Activated T-helper 17 cell treated with anti-CD3 and anti-CD28 coated beads, Interleukin-2, amount 50 U/mL, for 72 hours (primary cell): ENCODE results near the gene SLC1A7. TPM values are rescaled to one million over a fixed set of nuclear protein-coding genes. Genes with fewer than 3 reads are reported as not detected.

ENCODE experiments used
- ATAC-seq: fragments of 150-1000 bp; cut with Tn5 transposase; replicated peaks from 2 replicates; pipeline ENCODE4 v1.10.0; 2021; ENCODE audit warnings: mild to moderate bottlenecking, moderate library complexity
- H3K27ac Mint-ChIP-seq: one replicate; pipeline ENCODE4 v1.8.0; 2022; ENCODE audit warnings: mixed read lengths
- H3K27me3 Mint-ChIP-seq: one replicate; pipeline ENCODE4 v1.8.0; 2022; ENCODE audit warnings: mixed read lengths
- H3K36me3 Mint-ChIP-seq: one replicate; pipeline ENCODE4 v1.8.0; 2022; ENCODE audit warnings: low read depth, mild to moderate bottlenecking, mixed read lengths
- H3K4me1 Mint-ChIP-seq: one replicate; pipeline ENCODE4 v1.8.0; 2022; ENCODE audit warnings: mixed read lengths
- H3K4me3 Mint-ChIP-seq: one replicate; pipeline ENCODE4 v1.8.0; 2022; ENCODE audit warnings: mild to moderate bottlenecking, mixed read lengths
- H3K9me3 Mint-ChIP-seq: one replicate; pipeline ENCODE4 v1.8.0; 2022; ENCODE audit warnings: mixed read lengths
- total RNA-seq, 2 donors: library from RNA; stranded (reverse); gene quantifications; one replicate each; pipeline ENCODE4 v1.2.3, GENCODE V29; 2022

The SLC1A7 gene
- total RNA-seq, 2 donors from 2014 or later, result not detected

DNA sequence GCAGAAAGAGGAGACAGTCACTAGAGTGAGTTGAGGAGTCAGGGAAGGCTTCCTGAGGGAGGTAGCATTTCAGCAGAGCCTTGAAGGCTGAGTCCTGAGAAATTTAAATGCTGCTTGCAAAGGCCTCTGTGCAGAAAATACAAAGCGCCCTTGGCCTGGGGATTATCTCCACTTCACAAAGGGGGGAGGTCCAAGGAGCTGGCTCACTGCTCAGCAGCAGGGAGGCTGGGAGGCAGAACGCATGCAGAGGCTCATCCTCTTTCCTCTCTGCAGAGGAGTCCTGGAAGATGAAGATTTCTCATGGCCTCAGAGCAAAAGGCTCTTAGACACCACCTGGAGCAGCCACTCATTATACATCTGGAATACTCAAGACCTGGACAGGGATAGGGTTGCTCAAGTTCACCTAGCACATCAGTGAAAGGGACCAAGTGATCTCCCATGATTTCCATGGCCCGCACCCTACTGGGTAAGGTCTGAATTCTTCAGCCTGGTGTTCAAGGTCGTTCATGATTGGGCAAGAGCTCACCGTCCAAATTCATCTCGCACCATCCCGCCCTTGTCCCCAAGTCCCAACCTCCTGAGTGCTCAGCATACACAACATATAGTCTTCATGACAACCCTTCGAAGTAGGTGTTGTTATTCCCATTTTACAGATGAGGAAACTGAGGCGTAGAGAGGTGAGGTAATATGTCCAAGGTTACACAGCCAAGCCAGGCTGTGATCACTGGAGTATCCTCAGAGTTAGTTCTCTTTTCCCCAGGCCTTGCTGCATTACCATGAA, 9.0 kb downstream of the SLC1A7 start:
- Mint-ChIP-seq H3K4me3 (no peak overlapping the region), H3K9me3 (peaks cover 8% of the 10 kb centered on the region), H3K27me3 (no peaks in the 10 kb centered on the region), H3K27ac (no peak overlapping the region), H3K4me1 (no peaks in the 10 kb centered on the region), H3K36me3 (no peaks in the 10 kb centered on the region)
- no peak for ATAC-seq

DNA sequence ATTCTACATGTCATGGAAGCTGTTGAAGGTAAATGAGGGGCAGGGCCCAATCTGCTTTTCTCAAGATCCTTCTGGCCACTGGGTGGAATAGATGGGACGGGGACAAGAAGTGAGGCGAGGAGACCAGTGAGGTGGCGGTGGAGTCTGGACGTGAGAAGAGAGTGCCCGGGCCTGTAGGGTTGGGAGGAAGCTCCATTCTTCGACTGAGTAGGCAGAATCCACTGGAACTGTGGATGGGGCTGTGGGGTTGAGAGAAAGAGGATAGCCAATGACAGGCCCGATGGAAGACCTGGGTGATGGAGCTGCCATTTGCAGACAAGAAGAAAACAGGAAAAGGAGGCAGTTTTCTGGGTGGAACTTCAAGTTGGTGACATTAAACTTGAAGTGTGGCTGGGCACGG, 10.3 kb downstream of the SLC1A7 start:
- no peaks in the 10 kb centered on the region for H3K36me3 Mint-ChIP-seq
- no peaks in the 10 kb centered on the region for H3K4me1 Mint-ChIP-seq
- ATAC-seq, result no peak
- no peak overlapping the region for H3K27ac Mint-ChIP-seq
- no peaks in the 10 kb centered on the region for H3K27me3 Mint-ChIP-seq
- H3K4me3 Mint-ChIP-seq, result no peak overlapping the region
- no peaks in the 10 kb centered on the region for H3K9me3 Mint-ChIP-seq

GRCh38 chr1:53131590-53131938, 10.9 kb downstream of the SLC1A7 start:
- no peak overlapping the region for H3K27ac Mint-ChIP-seq
- H3K4me1 Mint-ChIP-seq, result no peaks in the 10 kb centered on the region
- no peaks in the 10 kb centered on the region for H3K9me3 Mint-ChIP-seq
- H3K36me3 Mint-ChIP-seq, result no peaks in the 10 kb centered on the region
- H3K27me3 Mint-ChIP-seq, result no peaks in the 10 kb centered on the region
- ATAC-seq, result no peak
- H3K4me3 Mint-ChIP-seq, result no peak overlapping the region

DNA sequence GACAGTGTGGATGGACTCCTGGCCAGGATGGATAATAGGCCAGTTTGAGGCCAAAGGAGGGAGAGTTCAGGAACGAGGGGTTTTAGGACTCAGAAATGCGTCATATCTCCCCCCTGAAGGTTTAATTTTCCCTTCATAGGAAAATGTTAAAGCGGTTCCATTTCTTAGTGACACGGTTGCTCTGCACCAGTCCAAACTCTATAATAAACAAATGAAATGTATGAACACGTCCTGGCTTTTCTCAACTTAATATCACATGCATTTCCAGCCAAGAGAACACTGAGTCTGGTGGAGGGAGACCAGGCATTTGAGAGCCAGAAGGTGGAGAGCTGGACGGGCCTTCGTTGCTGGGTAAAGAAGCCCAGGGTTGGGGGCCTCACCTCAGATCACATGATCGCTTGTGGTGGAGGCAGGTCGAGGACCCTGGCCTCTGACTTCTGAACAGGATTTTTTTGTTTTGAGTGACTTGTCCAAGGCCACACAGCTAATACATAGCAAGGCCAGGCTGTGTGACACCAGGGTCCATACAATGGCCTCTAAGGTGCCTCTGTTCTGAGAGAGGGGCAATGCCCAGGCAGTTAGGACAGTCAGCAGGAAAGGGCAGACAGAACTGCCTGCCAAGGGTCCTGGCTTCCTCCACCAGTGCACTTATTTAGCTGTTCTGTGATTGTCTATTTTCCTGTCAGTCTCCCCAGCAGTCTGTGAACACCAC, 11.4 kb downstream of the SLC1A7 start:
- Mint-ChIP-seq H3K27me3 (no peaks in the 10 kb centered on the region), H3K4me3 (no peak overlapping the region), H3K9me3 (no peaks in the 10 kb centered on the region), H3K36me3 (no peaks in the 10 kb centered on the region), H3K27ac (no peak overlapping the region), H3K4me1 (no peaks in the 10 kb centered on the region)
- no peak for ATAC-seq

- no peak overlapping the region for H3K4me3 Mint-ChIP-seq
These were observed 11.9 kb downstream of the SLC1A7 start for GRCh38 chr1:53130598-53130877.

GRCh38 chr1:53129891-53130597, 12.4 kb downstream of the SLC1A7 start:
- H3K27ac Mint-ChIP-seq, result peak overlapping the region; percentile 73
- no peaks in the 10 kb centered on the region for H3K27me3 Mint-ChIP-seq
- no peaks in the 10 kb centered on the region for H3K9me3 Mint-ChIP-seq
- H3K4me3 Mint-ChIP-seq, result no peak overlapping the region
- no peaks in the 10 kb centered on the region for H3K36me3 Mint-ChIP-seq
- ATAC-seq, result no peak
- H3K4me1 Mint-ChIP-seq, result no peaks in the 10 kb centered on the region

More at GRCh38 chr1:53130598-53130877, 11.9 kb downstream of the SLC1A7 start:
- no peak overlapping the region for H3K27ac Mint-ChIP-seq
- H3K36me3 Mint-ChIP-seq, result no peaks in the 10 kb centered on the region
- no peak for ATAC-seq
- H3K9me3 Mint-ChIP-seq, result no peaks in the 10 kb centered on the region
- H3K4me1 Mint-ChIP-seq, result no peaks in the 10 kb centered on the region
- H3K27me3 Mint-ChIP-seq, result no peaks in the 10 kb centered on the region

DNA sequence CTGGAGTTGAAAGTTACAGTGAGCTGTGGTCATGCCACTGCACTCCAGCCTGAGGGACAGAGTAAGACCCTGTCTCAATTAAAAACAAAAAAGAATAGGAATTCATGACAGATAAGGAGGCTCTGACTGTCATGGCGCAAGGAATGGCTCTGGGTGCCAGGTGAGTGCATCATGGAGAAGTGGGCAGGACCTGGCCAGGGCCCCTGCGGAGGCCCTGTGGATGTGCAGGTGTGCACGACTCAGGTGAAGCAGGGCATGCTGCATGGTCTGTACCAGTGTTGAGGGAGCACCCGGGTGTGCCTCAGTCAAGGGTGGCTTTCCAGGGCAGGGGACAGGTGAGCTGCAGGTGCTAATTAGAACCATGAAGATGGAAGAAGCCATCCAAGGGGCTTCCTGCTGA, 14.0 kb downstream of the SLC1A7 start:
- no peak for ATAC-seq
- Mint-ChIP-seq H3K4me3 (no peak overlapping the region), H3K27me3 (no peaks in the 10 kb centered on the region), H3K4me1 (no peaks in the 10 kb centered on the region), H3K36me3 (no peaks in the 10 kb centered on the region), H3K27ac (no peak overlapping the region), H3K9me3 (no peaks in the 10 kb centered on the region)

GRCh38 chr1:53127546-53127945, 14.9 kb downstream of the SLC1A7 start:
- Mint-ChIP-seq H3K4me1 (no peaks in the 10 kb centered on the region), H3K4me3 (no peak overlapping the region), H3K27me3 (no peaks in the 10 kb centered on the region), H3K27ac (no peak overlapping the region), H3K36me3 (no peaks in the 10 kb centered on the region), H3K9me3 (no peaks in the 10 kb centered on the region)
- ATAC-seq, result peak; percentile 49

- H3K27me3 Mint-ChIP-seq, result peaks cover under 1% of the 10 kb centered on the region
- no peak for ATAC-seq
- no peaks in the 10 kb centered on the region for H3K36me3 Mint-ChIP-seq
- H3K27ac Mint-ChIP-seq, result no peak overlapping the region
- H3K9me3 Mint-ChIP-seq, result no peaks in the 10 kb centered on the region
- H3K4me1 Mint-ChIP-seq, result no peaks in the 10 kb centered on the region
- H3K4me3 Mint-ChIP-seq, result no peak overlapping the region
These were observed 15.9 kb downstream of the SLC1A7 start for GRCh38 chr1:53126495-53126894.

DNA sequence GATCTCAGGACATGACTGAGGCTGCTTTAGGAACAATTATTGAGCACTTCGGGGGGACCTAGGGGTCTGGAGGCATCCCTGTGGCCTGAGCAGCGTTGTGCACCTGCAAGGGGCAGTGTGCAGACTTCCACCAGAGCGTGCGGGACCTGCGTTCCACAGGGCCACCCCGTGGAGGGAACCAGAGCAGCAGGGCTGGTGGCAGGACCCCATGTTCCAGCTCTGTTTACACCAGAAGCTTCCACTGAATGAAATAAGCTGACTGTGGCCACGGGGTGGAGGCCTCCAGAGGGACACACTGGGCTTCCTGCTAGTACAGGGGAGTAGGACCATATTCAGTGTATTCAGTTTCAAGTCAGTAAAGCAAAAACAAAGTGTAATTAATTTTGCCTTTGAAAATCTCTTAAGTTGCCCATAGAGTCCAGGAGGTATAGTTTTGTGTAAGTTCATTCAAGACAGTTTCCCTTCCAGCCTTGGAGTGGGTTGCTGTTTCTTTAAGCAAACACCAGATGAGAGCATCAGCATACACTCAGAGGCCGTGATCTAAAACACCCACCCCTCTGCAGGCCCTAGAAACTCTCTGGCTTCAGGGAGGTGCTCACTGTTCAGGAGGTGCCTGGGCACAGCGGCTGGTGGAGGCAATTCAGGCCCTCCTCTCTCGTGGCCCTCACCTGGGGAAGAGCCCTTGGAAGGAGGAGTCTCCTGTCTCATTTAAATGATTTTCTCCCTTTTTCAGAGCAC, 16.6 kb downstream of the SLC1A7 start:
- Mint-ChIP-seq H3K4me3 (no peak overlapping the region), H3K4me1 (no peaks in the 10 kb centered on the region), H3K9me3 (no peaks in the 10 kb centered on the region), H3K27me3 (peaks cover 7% of the 10 kb centered on the region), H3K36me3 (no peaks in the 10 kb centered on the region), H3K27ac (no peak overlapping the region)
- no peak for ATAC-seq

DNA sequence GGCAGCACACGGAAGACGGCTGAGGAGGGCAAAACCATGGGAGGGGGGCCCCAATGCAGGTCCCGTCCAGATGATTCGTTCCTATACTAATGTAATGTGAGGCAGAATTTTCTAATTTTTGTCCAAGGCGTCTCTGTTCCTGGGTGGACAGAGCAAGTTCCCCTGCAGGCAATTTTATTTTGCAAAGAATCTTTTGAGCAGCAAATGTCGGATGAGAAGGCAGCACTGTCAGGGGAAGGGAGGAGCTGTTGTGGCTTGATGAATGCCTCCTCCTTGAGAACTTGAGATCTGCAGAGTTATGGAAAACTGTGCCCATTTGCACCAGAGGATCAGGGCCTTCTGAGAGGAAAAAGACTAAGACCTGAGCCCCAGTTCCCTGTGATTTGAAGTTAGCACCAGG, 17.3 kb downstream of the SLC1A7 start:
- Mint-ChIP-seq H3K9me3 (no peaks in the 10 kb centered on the region), H3K4me1 (no peaks in the 10 kb centered on the region), H3K27me3 (peaks cover 10% of the 10 kb centered on the region), H3K36me3 (no peaks in the 10 kb centered on the region), H3K27ac (no peak overlapping the region), H3K4me3 (no peak overlapping the region)
- no peak for ATAC-seq

DNA sequence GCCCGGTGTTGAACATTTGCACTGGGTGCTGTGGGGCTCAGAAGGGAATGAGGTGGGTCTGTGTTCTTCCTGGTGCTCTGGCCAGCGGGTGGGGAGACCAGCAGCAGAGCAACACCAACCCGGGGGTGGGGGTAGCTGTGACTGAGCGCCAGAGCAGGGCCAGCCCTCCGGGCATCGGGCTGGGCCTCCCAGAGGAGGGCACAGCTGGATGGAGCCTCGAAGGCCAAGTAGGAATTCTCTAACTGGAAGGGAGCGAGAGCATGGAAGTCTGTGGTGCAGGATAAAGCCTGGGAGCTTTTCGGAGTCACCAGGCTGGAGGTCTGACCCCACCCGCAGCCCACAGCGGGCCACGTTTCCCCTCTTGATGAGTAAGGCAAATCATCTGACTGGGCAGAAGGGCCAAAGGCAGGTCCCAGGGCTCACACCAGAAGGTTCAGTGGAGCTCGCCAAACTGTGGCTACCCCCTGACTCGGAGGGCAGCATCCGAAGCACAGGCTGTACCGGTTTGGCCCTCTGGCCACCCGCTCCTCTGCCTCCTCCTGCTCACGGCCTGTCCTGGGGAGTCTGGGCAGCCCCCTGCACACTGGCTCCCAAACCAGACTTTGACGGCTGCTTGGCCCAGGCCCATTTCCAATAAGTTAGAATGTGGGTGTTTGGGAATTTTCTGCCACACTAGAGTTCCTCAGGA, 18.8 kb downstream of the SLC1A7 start:
- H3K4me1 Mint-ChIP-seq, result no peaks in the 10 kb centered on the region
- H3K9me3 Mint-ChIP-seq, result no peaks in the 10 kb centered on the region
- no peak for ATAC-seq
- H3K36me3 Mint-ChIP-seq, result no peaks in the 10 kb centered on the region
- no peak overlapping the region for H3K4me3 Mint-ChIP-seq
- peaks cover 10% of the 10 kb centered on the region for H3K27me3 Mint-ChIP-seq
- H3K27ac Mint-ChIP-seq, result no peak overlapping the region

GRCh38 chr1:53122961-53123413, 19.5 kb downstream of the SLC1A7 start:
- no peak overlapping the region for H3K4me3 Mint-ChIP-seq
- H3K4me1 Mint-ChIP-seq, result no peaks in the 10 kb centered on the region
- no peak for ATAC-seq
- no peak overlapping the region for H3K27ac Mint-ChIP-seq
- peaks cover 10% of the 10 kb centered on the region for H3K27me3 Mint-ChIP-seq
- H3K9me3 Mint-ChIP-seq, result no peaks in the 10 kb centered on the region
- no peaks in the 10 kb centered on the region for H3K36me3 Mint-ChIP-seq
